Activated CD4-positive, alpha-beta T cell treated with anti-CD3 and anti-CD28 coated beads, Interleukin-2, Interleukin-6, amounts not matched to agents 100 ng/mL and 50 ng/mL, durations not matched to agents 16 hours and 8 hours (primary cell): ENCODE results near the gene STAMBPL1.
"Not testable (repeated sequence)": the region's sequence is repeated elsewhere in the genome, so short reads cannot be mapped to it uniquely, and the experiment has no call there.

ENCODE experiments used
- DNase-seq: peaks from one replicate; pipeline ENCODE4 v3.0.0-alpha.2; 2020

STAMBPL1 gene

DNA sequence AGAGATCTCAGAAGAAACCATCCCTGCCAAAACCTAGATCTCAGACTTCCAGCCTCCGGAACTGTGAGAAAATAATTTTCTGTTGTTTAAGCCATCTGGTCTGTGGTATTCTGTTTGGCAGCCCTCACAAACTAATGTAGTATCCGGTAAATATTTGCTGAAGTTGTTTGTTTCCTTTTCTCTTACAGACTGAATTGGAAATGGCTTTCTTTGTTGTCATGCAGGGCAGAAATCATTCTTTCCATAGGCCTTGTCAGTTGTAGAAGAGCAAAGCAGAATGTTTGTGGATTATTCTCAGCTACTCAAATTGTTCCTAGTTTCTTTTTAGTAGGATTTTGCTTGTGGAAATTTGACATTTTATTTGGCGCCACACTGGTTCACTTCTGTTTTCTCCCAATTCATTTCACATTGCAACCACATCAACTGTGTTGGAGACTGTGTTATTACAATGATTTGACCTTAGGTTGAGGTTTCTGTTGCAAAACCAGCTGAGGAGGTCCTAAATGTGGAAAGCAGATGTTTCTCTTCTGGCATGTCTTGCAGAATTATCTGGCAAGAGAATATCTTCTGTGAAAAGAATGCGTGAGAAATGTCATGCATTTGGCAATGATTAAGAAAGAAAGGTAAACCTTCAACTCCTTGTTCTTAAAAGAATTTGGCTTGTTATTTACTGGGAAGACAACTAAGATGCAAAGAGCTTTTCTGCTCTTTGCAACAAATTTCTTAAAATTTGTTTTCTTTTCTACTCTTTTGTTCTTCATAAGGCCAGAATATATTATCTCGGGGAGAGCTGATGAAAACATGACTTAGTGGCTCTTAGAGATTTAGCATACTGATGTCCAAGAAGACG is 46.7 kb downstream of the STAMBPL1 start:
- DNase-seq: no peak

DNA sequence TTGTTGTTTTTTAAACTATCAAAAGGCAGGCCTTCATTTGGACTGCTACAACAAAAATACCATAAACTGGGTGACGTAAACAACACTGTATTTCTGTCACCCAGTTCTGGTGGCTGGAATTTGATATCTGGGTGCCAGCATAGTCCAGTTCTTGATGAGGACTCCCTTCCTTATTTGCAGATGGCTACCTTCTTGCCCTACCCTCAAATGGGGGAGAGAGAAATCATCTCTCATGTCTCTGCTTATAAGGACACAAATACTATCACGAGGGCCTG is 47.3 kb downstream of the STAMBPL1 start:
- DNase-seq: no peak

- no peak for DNase-seq
Observed at GRCh38 chr10:88928254-88928653, 48.2 kb downstream of the STAMBPL1 start.

GRCh38 chr10:88931548-88931947 is 51.5 kb downstream of the STAMBPL1 start:
- DNase-seq: no peak

DNA sequence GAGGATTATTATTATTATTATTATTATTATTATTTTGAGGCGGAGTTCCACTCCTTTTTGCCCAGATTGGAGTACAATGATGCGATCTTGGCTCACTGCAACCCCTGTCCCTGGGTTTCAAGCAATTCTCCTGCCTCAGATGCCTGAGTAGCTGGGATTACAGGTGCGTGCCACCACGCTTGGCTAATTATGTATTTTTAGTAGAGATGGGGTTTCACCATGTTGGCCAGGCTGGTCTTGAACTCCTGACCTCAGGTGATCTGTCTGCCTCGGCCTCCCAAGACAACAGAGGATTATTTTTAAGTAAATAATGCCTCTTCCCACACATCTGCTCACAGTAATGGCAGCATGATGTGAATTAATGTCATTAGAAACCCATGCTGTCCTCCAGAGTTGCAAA is 52.0 kb downstream of the STAMBPL1 start:
- not testable (repeated sequence) for DNase-seq

GRCh38 chr10:88932539-88933256 is 52.7 kb downstream of the STAMBPL1 start:
- peak; percentile 69 for DNase-seq

- DNase-seq: no peak
Observed at GRCh38 chr10:88933564-88933963, 53.5 kb downstream of the STAMBPL1 start.

- DNase-seq: peak; percentile 80
Observed at GRCh38 chr10:88934900-88935672, 55.0 kb downstream of the STAMBPL1 start.

GRCh38 chr10:88936656-88937055 is 56.6 kb downstream of the STAMBPL1 start:
- no peak for DNase-seq

- DNase-seq: no peak
Observed at GRCh38 chr10:88938039-88938438, 58.0 kb downstream of the STAMBPL1 start.

DNA sequence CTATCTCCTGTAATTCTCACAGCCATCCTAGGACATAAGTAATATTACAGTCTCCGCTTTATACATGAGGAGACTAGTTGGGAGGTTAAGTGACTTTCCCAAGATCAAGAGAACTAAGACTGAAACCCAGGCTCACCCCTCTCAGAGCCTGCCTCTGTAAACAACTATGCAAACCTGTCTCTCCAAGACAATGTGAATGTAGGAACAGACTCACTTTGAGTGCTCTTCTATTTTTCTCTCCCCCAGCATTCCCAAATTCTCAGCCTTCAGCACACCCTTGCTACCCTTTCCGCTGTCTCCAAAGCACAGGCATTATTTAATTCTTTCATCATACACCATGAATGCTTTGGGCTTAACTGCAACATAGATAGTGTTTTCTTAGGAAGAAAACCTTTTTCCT is 58.9 kb downstream of the STAMBPL1 start:
- DNase-seq: no peak

GRCh38 chr10:88941026-88941425 is 61.0 kb downstream of the STAMBPL1 start:
- DNase-seq: no peak

DNA sequence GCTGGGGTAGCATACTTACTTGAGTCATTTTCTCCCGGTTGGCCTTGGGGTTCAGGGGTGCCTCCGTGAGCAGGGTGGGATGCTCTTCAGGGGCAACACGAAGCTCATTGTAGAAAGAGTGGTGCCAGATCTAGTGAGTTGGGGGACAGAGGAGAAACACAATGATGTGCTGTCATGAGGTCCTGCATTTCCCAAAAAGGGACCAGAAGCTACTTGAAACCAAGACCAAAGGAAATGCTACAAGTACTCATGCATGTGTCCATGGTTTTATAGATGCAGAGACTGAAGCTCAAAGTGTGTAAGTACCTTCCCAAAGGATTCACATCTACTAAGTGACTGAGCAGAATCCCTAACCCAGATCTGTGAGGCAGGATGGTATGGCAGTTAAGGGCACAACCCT is 63.7 kb downstream of the STAMBPL1 start:
- DNase-seq: no peak

- no peak for DNase-seq
Observed at GRCh38 chr10:88944813-88945212, 64.8 kb downstream of the STAMBPL1 start.

GRCh38 chr10:88946200-88946599 is 66.2 kb downstream of the STAMBPL1 start:
- no peak for DNase-seq

GRCh38 chr10:88946965-88947590 is 67.0 kb downstream of the STAMBPL1 start:
- no peak for DNase-seq

- DNase-seq: no peak
Observed at GRCh38 chr10:88949051-88949450, 69.0 kb downstream of the STAMBPL1 start.

- no peak for DNase-seq
Observed at GRCh38 chr10:88949912-88950837, 70.1 kb downstream of the STAMBPL1 start.

DNA sequence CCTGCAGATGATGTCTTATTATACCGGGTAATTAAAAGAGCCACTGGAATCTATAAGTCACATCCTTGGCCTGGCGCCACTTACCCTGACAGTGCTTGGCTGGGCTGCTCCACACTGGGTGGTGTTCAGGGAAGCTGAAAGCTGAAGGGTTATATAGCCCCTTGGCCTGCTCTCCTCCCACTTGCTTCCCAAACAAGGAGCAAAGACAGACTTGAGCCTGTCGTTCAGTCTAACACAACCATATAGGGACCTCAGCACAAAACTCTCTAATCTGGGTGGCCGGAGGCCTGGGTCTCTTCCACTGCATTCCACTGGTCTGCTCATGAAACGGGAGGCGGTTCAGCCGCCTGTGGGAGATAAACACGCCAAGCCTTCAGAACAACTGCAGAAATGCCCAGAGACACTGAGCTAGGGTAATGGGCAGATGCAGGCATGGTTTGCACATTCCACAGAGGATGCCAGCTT is 72.6 kb downstream of the STAMBPL1 start, which contains the start of gene ACTA2:
TSS of gene ACTA2 (minus strand) at position 127 of the 465 bp plus-strand sequence. CDS start 3,843 bp downstream, outside the sequence.
- no peak for DNase-seq

- DNase-seq: no peak
Observed at GRCh38 chr10:88953662-88954061, 73.6 kb downstream of the STAMBPL1 start.

GRCh38 chr10:88954458-88955083 is 74.5 kb downstream of the STAMBPL1 start:
- no peak for DNase-seq
